H9 (cell line): ENCODE measurements around the gene TMEM135. TPM values are rescaled to one million over a fixed set of nuclear protein-coding genes. Genes with fewer than 3 reads are reported as not detected.

Experiments
- DNase-seq: peaks from one replicate; pipeline ENCODE4 v3.0.0-alpha.2; 2017
- H2AFZ ChIP-seq: one replicate; pipeline ENCODE4 v1.6.1; 2013; ENCODE audit warnings: mild to moderate bottlenecking, low read length, control low read depth, moderate library complexity
- H2AK5ac ChIP-seq: 2 replicates; pipeline ENCODE4 v1.6.1; 2013; ENCODE audit warnings: low read length, control low read depth, mixed read lengths; ENCODE audit not compliant: insufficient read length
- H2BK120ac ChIP-seq: one replicate; pipeline ENCODE4 v1.6.1; 2013; ENCODE audit warnings: low read depth, mild to moderate bottlenecking, low read length, control low read depth, inconsistent platforms; ENCODE audit not compliant: poor library complexity, severe bottlenecking
- H2BK12ac ChIP-seq: 2 replicates; pipeline ENCODE4 v1.6.1; 2013; ENCODE audit warnings: low read length, control low read depth, mixed read lengths, low read depth; ENCODE audit not compliant: insufficient read length
- H2BK15ac ChIP-seq: 2 replicates; pipeline ENCODE4 v1.6.1; 2013; ENCODE audit warnings: low read depth, low read length, control low read depth
- H2BK20ac ChIP-seq: one replicate; pipeline ENCODE4 v1.6.1; 2013; ENCODE audit warnings: low read depth, mild to moderate bottlenecking, low read length, control low read depth, inconsistent platforms; ENCODE audit not compliant: poor library complexity, severe bottlenecking
- H2BK5ac ChIP-seq: 2 replicates; pipeline ENCODE4 v1.6.1; 2013; ENCODE audit warnings: low read length, control low read depth, mixed read lengths; ENCODE audit not compliant: insufficient read length
- H3K14ac ChIP-seq: 2 replicates; pipeline ENCODE4 v1.6.1; 2013; ENCODE audit warnings: low read length, control low read depth; ENCODE audit not compliant: insufficient read depth
- H3K18ac ChIP-seq: 2 replicates; pipeline ENCODE4 v1.6.1; 2013; ENCODE audit warnings: low read depth, mild to moderate bottlenecking, mixed read lengths, low read length, control low read depth; ENCODE audit not compliant: insufficient read length
- H3K23ac ChIP-seq: 2 replicates; pipeline ENCODE4 v1.6.1; 2013; ENCODE audit warnings: low read length, control low read depth, mixed read lengths, low read depth; ENCODE audit not compliant: insufficient read length
- H3K23me2 ChIP-seq: 2 replicates; pipeline ENCODE4 v1.6.1; 2013; ENCODE audit warnings: low read depth, mild to moderate bottlenecking, mixed read lengths, low read length, control low read depth; ENCODE audit not compliant: insufficient read length, poor library complexity, severe bottlenecking
- H3K27ac ChIP-seq: 2 replicates; pipeline ENCODE4 v1.5.1; 2013; ENCODE audit warnings: low read length, control low read depth, mixed read lengths, low read depth; ENCODE audit not compliant: insufficient read length
- H3K27me3 ChIP-seq: 2 replicates; pipeline ENCODE4 v1.6.1; 2013; ENCODE audit warnings: low read length, control low read depth, inconsistent platforms; ENCODE audit not compliant: insufficient read depth
- H3K4ac ChIP-seq: 2 replicates; pipeline ENCODE4 v1.6.1; 2013; ENCODE audit warnings: low read depth, mild to moderate bottlenecking, control low read depth, inconsistent platforms, low read length, moderate library complexity
- H3K4me1 ChIP-seq: 2 replicates; pipeline ENCODE4 v1.6.1; 2013; ENCODE audit warnings: low read length, control low read depth, inconsistent platforms; ENCODE audit not compliant: insufficient read depth
- H3K4me2 ChIP-seq: 2 replicates; pipeline ENCODE4 v1.6.1; 2013; ENCODE audit warnings: low read length, control low read depth, mixed read lengths; ENCODE audit not compliant: insufficient read length, insufficient read depth
- H3K56ac ChIP-seq: 2 replicates; pipeline ENCODE4 v1.6.1; 2013; ENCODE audit warnings: low read depth, mild to moderate bottlenecking, mixed read lengths, low read length, control low read depth; ENCODE audit not compliant: insufficient read length
- H3K79me1 ChIP-seq: 2 replicates; pipeline ENCODE4 v1.6.1; 2013; ENCODE audit warnings: low read depth, mild to moderate bottlenecking, moderate library complexity, low read length, control low read depth, inconsistent platforms; ENCODE audit not compliant: insufficient read depth, poor library complexity, severe bottlenecking
- H3K79me2 ChIP-seq: 2 replicates; pipeline ENCODE4 v1.6.1; 2013; ENCODE audit warnings: low read length, control low read depth, inconsistent platforms; ENCODE audit not compliant: insufficient read depth
- H3K9ac ChIP-seq: 2 replicates; pipeline ENCODE4 v1.6.1; 2013; ENCODE audit warnings: low read length, control low read depth, mixed read lengths; ENCODE audit not compliant: insufficient read length; ENCODE audit errors: extremely low read depth
- H3K9me3 ChIP-seq: one replicate; pipeline ENCODE4 v1.6.1; 2013; ENCODE audit warnings: low read depth, low read length, inconsistent platforms; ENCODE audit not compliant: control insufficient read depth
- H3T11ph ChIP-seq: one replicate; pipeline ENCODE4 v1.6.1; 2013; ENCODE audit warnings: mild to moderate bottlenecking, low read length, control low read depth, inconsistent platforms
- H4K20me1 ChIP-seq: one replicate; pipeline ENCODE4 v1.6.1; 2013; ENCODE audit not compliant: control insufficient read depth, insufficient read length, insufficient read depth
- H4K5ac ChIP-seq: 2 replicates; pipeline ENCODE4 v1.6.1; 2013; ENCODE audit warnings: low read depth, mild to moderate bottlenecking, mixed read lengths, low read length, control low read depth; ENCODE audit not compliant: insufficient read length
- H4K8ac ChIP-seq: replicated peaks from 2 replicates; pipeline ENCODE4 v1.6.1; 2013; ENCODE audit warnings: low read length, control low read depth, mixed read lengths, low read depth; ENCODE audit not compliant: insufficient read length
- H4K91ac ChIP-seq: 2 replicates; pipeline ENCODE4 v1.6.1; 2013; ENCODE audit warnings: low read depth, mild to moderate bottlenecking, moderate library complexity, mixed read lengths, low read length, control low read depth; ENCODE audit not compliant: insufficient read length
- H3K27ac Mint-ChIP-seq, 3 experiments: 2 replicates in 2 of 3; 3 replicates in 1 of 3; pipeline ENCODE4 v1.8.0; 2020 to 2021; ENCODE audit warnings: mixed read lengths in 3 of 3, mild to moderate bottlenecking in 1 of 3, moderate library complexity in 1 of 3
- H3K27me3 Mint-ChIP-seq: 2 replicates; pipeline ENCODE4 v1.8.0; 2021; ENCODE audit warnings: low read depth, mild to moderate bottlenecking, moderate library complexity, mixed read lengths
- H3K36me3 Mint-ChIP-seq, 3 experiments: 2 replicates in 2 of 3; 3 replicates in 1 of 3; pipeline ENCODE4 v1.8.0; 2020 to 2021; ENCODE audit warnings: low read depth in 3 of 3, mixed read lengths in 3 of 3; ENCODE audit not compliant: insufficient read depth in 1 of 3
- H3K4me1 Mint-ChIP-seq, 2 experiments: 2 replicates each; pipeline ENCODE4 v1.8.0; 2020; ENCODE audit warnings: mixed read lengths in 2 of 2
- H3K4me3 Mint-ChIP-seq, 2 experiments: 2 replicates in 1 of 2; 3 replicates in 1 of 2; pipeline ENCODE4 v1.8.0; 2020 to 2021; ENCODE audit warnings: mild to moderate bottlenecking in 2 of 2, mixed read lengths in 2 of 2, moderate library complexity in 1 of 2
- H3K9me3 Mint-ChIP-seq, 2 experiments: 2 replicates in 1 of 2; 3 replicates in 1 of 2; pipeline ENCODE4 v1.8.0; 2020; ENCODE audit warnings: mild to moderate bottlenecking in 2 of 2, mixed read lengths in 2 of 2, moderate library complexity in 1 of 2
- WGBS: extraction: QIAGEN DNeasy Blood & Tissue Kit; methylation state at CpG from one replicate; pipeline ENCODE4 v1.1.7; 2013; ENCODE audit warnings: missing lambda C conversion rate, low lambda C conversion rate, mixed read lengths; ENCODE audit not compliant: insufficient read length; ENCODE audit errors: extremely low coverage; 5-methylcytosine and 5-hydroxymethylcytosine counted together
- total RNA-seq: library from RNA; stranded (reverse); gene quantifications from 2 replicates; pipeline ENCODE4 v1.2.1, GENCODE V29; 2021
- TF ChIP-seq, protein P1 (sequence below): fragments of 200-600 bp; sonication (generic); conservative IDR thresholded peaks from 3 replicates; pipeline ENCODE4 v1.8.0; 2021; ENCODE audit warnings: antibody characterized with exemption, mild to moderate bottlenecking

TMEM135 gene
- total RNA-seq, 1 experiment from 2014 or later: 25.2 TPM

DNA sequence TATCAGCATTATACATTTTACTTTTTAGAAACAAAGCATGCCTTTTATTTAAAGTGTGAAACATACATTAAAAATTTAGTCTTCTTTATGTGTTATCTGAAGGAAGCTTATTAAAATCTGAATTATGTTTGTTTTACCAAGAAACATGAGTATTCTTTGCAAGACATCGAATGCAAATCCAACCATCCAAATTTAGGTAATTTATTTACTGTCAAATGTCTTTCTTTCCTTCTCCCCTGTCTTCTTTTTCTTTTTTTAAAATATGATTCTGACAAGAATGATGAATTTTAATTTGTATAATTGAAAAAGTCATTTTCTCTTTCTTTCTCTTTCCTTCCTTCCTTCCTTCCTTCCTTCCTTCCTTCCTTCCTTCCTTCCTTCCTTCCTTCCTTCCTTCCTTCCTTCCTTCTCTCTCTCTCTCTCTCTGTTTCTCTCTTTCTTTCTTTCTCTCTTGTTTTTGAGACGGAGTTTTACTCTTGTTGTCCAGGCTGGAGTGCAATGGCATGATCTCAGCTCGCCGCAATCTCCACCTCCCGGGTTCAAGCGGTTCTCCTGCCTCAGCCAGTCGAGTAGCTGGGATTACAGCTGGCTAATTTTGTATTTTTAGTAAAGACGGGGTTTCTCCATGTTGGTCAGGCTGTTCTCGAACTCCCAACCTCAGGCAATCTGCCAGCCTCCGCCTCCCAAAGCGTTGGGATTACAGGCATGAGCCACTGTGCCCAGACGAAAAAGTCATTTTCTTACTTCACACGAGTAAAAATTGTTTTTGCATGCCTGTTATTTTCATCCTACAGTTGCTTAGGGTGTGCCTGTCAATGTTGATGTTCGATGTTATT, 157.5 kb downstream of the TMEM135 start:
- Histone ChIP-seq H3K14ac (no peak overlapping the region), H3K79me2 (no peaks in the 10 kb centered on the region), H3K23ac (no peak overlapping the region), H3K56ac (no peak overlapping the region), H2AFZ (no peak overlapping the region), H3K9ac (no peak overlapping the region), H4K8ac (no peak overlapping the region), H3K9me3 (no peaks in the 10 kb centered on the region), H2BK120ac (no peak overlapping the region), H4K5ac (no peak overlapping the region), H3K18ac (no peak overlapping the region), H3K4me2 (no peak overlapping the region), H4K91ac (no peak overlapping the region), H4K20me1 (no peaks in the 10 kb centered on the region), H3K4me1 (no peaks in the 10 kb centered on the region), H3K23me2 (no peaks in the 10 kb centered on the region), H3K4ac (no peak overlapping the region), H3K79me1 (no peaks in the 10 kb centered on the region), H2BK20ac (no peak overlapping the region), H2BK15ac (no peak overlapping the region), H3K27ac (no peak overlapping the region), H2BK5ac (no peak overlapping the region), H2AK5ac (no peak overlapping the region), H3T11ph (no peak overlapping the region), H2BK12ac (no peak overlapping the region), H3K27me3 (no peaks in the 10 kb centered on the region)
- TF ChIP-seq, protein P1, sequence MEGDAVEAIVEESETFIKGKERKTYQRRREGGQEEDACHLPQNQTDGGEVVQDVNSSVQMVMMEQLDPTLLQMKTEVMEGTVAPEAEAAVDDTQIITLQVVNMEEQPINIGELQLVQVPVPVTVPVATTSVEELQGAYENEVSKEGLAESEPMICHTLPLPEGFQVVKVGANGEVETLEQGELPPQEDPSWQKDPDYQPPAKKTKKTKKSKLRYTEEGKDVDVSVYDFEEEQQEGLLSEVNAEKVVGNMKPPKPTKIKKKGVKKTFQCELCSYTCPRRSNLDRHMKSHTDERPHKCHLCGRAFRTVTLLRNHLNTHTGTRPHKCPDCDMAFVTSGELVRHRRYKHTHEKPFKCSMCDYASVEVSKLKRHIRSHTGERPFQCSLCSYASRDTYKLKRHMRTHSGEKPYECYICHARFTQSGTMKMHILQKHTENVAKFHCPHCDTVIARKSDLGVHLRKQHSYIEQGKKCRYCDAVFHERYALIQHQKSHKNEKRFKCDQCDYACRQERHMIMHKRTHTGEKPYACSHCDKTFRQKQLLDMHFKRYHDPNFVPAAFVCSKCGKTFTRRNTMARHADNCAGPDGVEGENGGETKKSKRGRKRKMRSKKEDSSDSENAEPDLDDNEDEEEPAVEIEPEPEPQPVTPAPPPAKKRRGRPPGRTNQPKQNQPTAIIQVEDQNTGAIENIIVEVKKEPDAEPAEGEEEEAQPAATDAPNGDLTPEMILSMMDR: no peak
- Mint-ChIP-seq H3K9me3 (no peaks in the 10 kb centered on the region), H3K27ac (peak overlapping the region in 1 of 3 experiments; percentile 89; a peak in 2 of 7 replicates), H3K36me3 (no peaks in the 10 kb centered on the region), H3K4me3 (no peak overlapping the region), H3K27me3 (no peaks in the 10 kb centered on the region), H3K4me1 (peaks cover 3 to 6% of the 10 kb centered on the region in 2 experiments)
- no peak for DNase-seq
- WGBS: no CpG with 5 or more reads among the region's 14 CpGs
